Erythroblast (primary cell): ENCODE results near the gene FAM47E.

Experiments
- GATA1 ChIP-seq: IDR thresholded peaks from 2 replicates; pipeline ENCODE4 v1.6.1; 2011; ENCODE audit warnings: low read depth, mild to moderate bottlenecking, control low read depth, low read length, moderate library complexity
- POLR2A ChIP-seq: IDR thresholded peaks from 2 replicates; pipeline ENCODE4 v1.6.1; 2011; ENCODE audit warnings: mild to moderate bottlenecking, low read length

DNA sequence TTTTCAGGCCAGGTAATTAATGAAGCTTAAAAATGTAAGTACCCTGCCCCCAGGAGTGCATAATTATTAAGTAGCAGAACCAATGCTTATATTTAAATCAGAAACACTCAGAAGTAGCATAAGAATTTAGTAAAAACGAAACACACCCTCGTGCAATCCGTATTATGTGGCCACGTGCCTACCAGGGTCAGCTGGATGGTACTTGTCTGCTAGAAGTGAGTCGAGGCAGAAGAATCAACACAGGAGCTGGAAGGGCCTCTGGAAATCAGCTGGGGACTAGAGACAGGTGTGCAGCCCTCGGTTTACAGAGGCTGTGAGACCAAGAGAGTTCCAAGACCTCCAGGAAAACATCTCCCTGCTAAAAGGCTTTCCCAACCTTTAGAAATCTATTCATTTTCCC, 559 bp upstream of the FAM47E start:
- no peak for TF ChIP-seq POLR2A
- no peak for TF ChIP-seq GATA1
